WTC11 (cell line): Measurements from ENCODE around the gene WDFY4.

Experiments
- CREM ChIP-seq: sonication (generic); formaldehyde crosslinking; IDR thresholded peaks from 2 replicates; pipeline ENCODE4 v1.8.1; 2022; ENCODE audit warnings: mild to moderate bottlenecking, missing genetic modification reagents, moderate library complexity
- CTCF ChIP-seq: fragments of 200-600 bp; IDR thresholded peaks from 2 replicates; pipeline ENCODE4 v1.8.0; 2022; ENCODE audit warnings: antibody characterized with exemption
- E2F1 ChIP-seq: sonication (generic); formaldehyde crosslinking; IDR thresholded peaks from 2 replicates; pipeline ENCODE4 v1.8.0; 2022; ENCODE audit warnings: mild to moderate bottlenecking, missing genetic modification reagents
- FOXK1 ChIP-seq: sonication (generic); formaldehyde crosslinking; IDR thresholded peaks from 2 replicates; pipeline ENCODE4 v1.8.0; 2022; ENCODE audit warnings: mild to moderate bottlenecking, moderate library complexity, missing genetic modification reagents
- IRF2 ChIP-seq: sonication (generic); formaldehyde crosslinking; IDR thresholded peaks from 2 replicates; pipeline ENCODE4 v1.8.0; 2022; ENCODE audit warnings: low read depth, missing genetic modification reagents, borderline replicate concordance
- KAT7 ChIP-seq: sonication (generic); formaldehyde crosslinking; IDR thresholded peaks from 2 replicates; pipeline ENCODE4 v1.8.1; 2023; ENCODE audit warnings: missing genetic modification reagents, mild to moderate bottlenecking, borderline replicate concordance
- SP1 ChIP-seq: sonication (generic); formaldehyde crosslinking; conservative IDR thresholded peaks from 2 replicates; pipeline ENCODE4 v1.8.1; 2022; ENCODE audit warnings: missing genetic modification reagents
- USF2 ChIP-seq: sonication (generic); formaldehyde crosslinking; IDR thresholded peaks from 2 replicates; pipeline ENCODE4 v1.8.1; 2023; ENCODE audit warnings: mild to moderate bottlenecking, missing genetic modification reagents, moderate library complexity
- ZNF281 ChIP-seq: sonication (generic); formaldehyde crosslinking; IDR thresholded peaks from 2 replicates; pipeline ENCODE4 v1.8.0; 2023; ENCODE audit warnings: mild to moderate bottlenecking, missing genetic modification reagents

GRCh38 chr10:48779546-48780152 lies 95.0 kb downstream of the WDFY4 start:
- no peak for TF ChIP-seq USF2
- no peak for TF ChIP-seq ZNF281 (CRISPR knock-in tag)
- no peak for TF ChIP-seq E2F1 (CRISPR knock-in tag)
- no peak for TF ChIP-seq SP1 (CRISPR knock-in tag)
- no peak for TF ChIP-seq CREM
- TF ChIP-seq CTCF, result no peak
- TF ChIP-seq IRF2 (CRISPR knock-in tag), result no peak
- no peak for TF ChIP-seq FOXK1 (CRISPR knock-in tag)
- no peak for TF ChIP-seq KAT7 (CRISPR knock-in tag)
